ENCODE measurements around the gene OR52A1. TPM values are rescaled to one million over a fixed set of nuclear protein-coding genes. Genes with fewer than 3 reads are reported as not detected.

Gene OR52A1
- total and polyA plus RNA-seq, 2 of the 4 experiments (the other 2 are of a cell fraction) = not detected

DNA sequence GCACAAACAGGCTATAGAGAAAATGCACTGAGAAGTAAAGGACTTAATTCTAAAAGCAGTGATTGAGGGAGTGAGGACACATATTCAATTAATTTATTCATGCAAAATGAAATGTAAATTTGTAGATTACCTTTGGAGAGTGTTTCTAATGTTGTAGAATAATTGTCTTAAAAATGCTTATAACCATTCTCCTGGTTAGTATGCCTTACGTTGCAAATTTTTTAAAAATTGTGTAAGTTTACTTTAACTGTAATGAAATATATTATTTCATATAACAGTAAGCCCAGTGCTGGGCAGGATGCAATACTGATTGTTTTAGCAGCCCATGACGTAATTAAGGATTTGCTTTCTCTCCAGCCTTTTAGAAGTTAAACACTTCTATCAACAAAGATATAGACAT is 58.5 kb downstream of the OR52A1 start:
- H4K5ac ChIP-seq (ENCODE audit: low read depth, low read length) = no peak overlapping the region
- H3K27me3 ChIP-seq (ENCODE audit: control insufficient read depth, insufficient read depth, low read length) = no peaks in the 10 kb centered on the region
- ChIA-PET CTCF (no interaction called here), POLR2A (ENCODE audit: unreplicated experiment) (no interaction called here)
- no peak overlapping the region for H2BK5ac ChIP-seq (ENCODE audit: low read depth, low read length, poor library complexity, severe bottlenecking)
- no peak overlapping the region for H2BK20ac ChIP-seq (ENCODE audit: low read depth, low read length)
- no peak for ATAC-seq (ENCODE audit: low read depth)
- H3K4me2 ChIP-seq (ENCODE audit: low read depth, low read length) = no peak overlapping the region
- H2AK9ac ChIP-seq (replicated peaks; ENCODE audit: low read depth, low read length, poor library complexity) = no peak overlapping the region
- intact Hi-C loops (cut with micrococcal nuclease) (no loop called here), in situ Hi-C loops (cut with MboI; ENCODE audit: low sequenced_read_pairs) (no loop called here), dilution Hi-C loops (cut with HindIII; ENCODE audit: low sequenced_read_pairs, unreplicated experiment) (no loop called here)
- H4K8ac ChIP-seq (ENCODE audit: low read depth in 2 of 2, low read length in 2 of 2) = no peak overlapping the region
- no peaks in the 10 kb centered on the region for H3K36me3 ChIP-seq (ENCODE audit: control insufficient read depth, insufficient read depth, low read length)
- no peaks in the 10 kb centered on the region for H4K20me1 ChIP-seq (ENCODE audit: insufficient read depth, low read length)
- BruUV-seq (replicated peaks) = no TSS peak
- no peaks in the 10 kb centered on the region for H3K9me1 ChIP-seq (ENCODE audit: insufficient read depth, low read length)
- H3K18ac ChIP-seq (ENCODE audit: low read depth, low read length) = no peak overlapping the region
- H3K27ac ChIP-seq (ENCODE audit: insufficient read depth, low read length) = no peak overlapping the region
- H3K9ac ChIP-seq (ENCODE audit: low read depth, low read length) = no peak overlapping the region
- no peaks in the 10 kb centered on the region for H3K79me1 ChIP-seq (ENCODE audit: low read depth in 1 of 2, low read length in 2 of 2)
- H4K91ac ChIP-seq (ENCODE audit: insufficient read depth, low read depth, low read length) = no peak overlapping the region
- no peaks in the 10 kb centered on the region for H3K9me3 ChIP-seq (ENCODE audit: control insufficient read depth, insufficient read depth, low read length)
- no CpG with 5 or more reads among the region's 2 CpGs for WGBS, 2 experiments (ENCODE audit: extremely low coverage in 2 of 2, insufficient read length in 1 of 2)
- H2AFZ ChIP-seq (replicated peaks; ENCODE audit: low read length, poor library complexity) = no peak overlapping the region
- no peak overlapping the region for H3K4ac ChIP-seq (ENCODE audit: low read depth, low read length)
- H2BK15ac ChIP-seq (ENCODE audit: low read depth, low read length) = no peak overlapping the region
- no peak overlapping the region for H2BK120ac ChIP-seq (ENCODE audit: low read depth, low read length)
- H3K4me1 ChIP-seq (ENCODE audit: control insufficient read depth, insufficient read depth, low read length) = no peaks in the 10 kb centered on the region
- H3K23ac ChIP-seq (ENCODE audit: low read depth, low read length) = no peak overlapping the region
- no peak overlapping the region for H3K56ac ChIP-seq (ENCODE audit: extremely low read depth, insufficient read depth, low read length)
- DNase-seq = no peak
- H3K14ac ChIP-seq (replicated peaks; ENCODE audit: low read depth, low read length) = no peak overlapping the region
- TF ChIP-seq MAZ (IDR thresholded peaks at IDR 0.05; ENCODE audit: borderline replicate concordance, low read depth, low read length) = no peak
- peak; percentile 37; the same call in 1 of the 2 replicates for TF ChIP-seq MAFK (IDR thresholded peaks at IDR 0.05; ENCODE audit: low read depth, low read length)
- no peak overlapping the region for H2AK5ac ChIP-seq (ENCODE audit: low read depth, low read length)
- H3K4me3 ChIP-seq (ENCODE audit: insufficient read depth, low read depth, low read length) = no peak overlapping the region

Other genes with a start within 250 kb of the OR52A1 start
- gene OR51G2, start 235.4 kb downstream of the OR52A1 start, total RNA-seq (2012; rRNA removed) = not detected in 2 replicates
- gene OR51G2, start 235.4 kb downstream of the OR52A1 start, polyA plus RNA-seq (2012; rRNA removed) = not detected in 2 replicates
- not detected in 2 replicates for gene OR51G1, start 230.4 kb downstream of the OR52A1 start, total RNA-seq (2012; rRNA removed)
- gene OR51G1, start 230.4 kb downstream of the OR52A1 start, polyA plus RNA-seq (2012; rRNA removed) = not detected in 2 replicates
- gene OR51A4, start 207.2 kb downstream of the OR52A1 start, total RNA-seq (2012; rRNA removed) = not detected in 2 replicates
- gene OR51A4, start 207.2 kb downstream of the OR52A1 start, polyA plus RNA-seq (2012; rRNA removed) = not detected in 2 replicates
- gene OR51A2, start 199.0 kb downstream of the OR52A1 start, total RNA-seq (2012; rRNA removed) = not detected in 2 replicates
- gene OR51A2, start 199.0 kb downstream of the OR52A1 start, polyA plus RNA-seq (2012; rRNA removed) = not detected in 2 replicates
- gene OR51L1, start 159.9 kb downstream of the OR52A1 start, total RNA-seq (2012; rRNA removed) = not detected in 2 replicates
- not detected in 2 replicates for gene OR51L1, start 159.9 kb downstream of the OR52A1 start, polyA plus RNA-seq (2012; rRNA removed)
- not detected in 2 replicates for gene OR52J3, start 108.2 kb downstream of the OR52A1 start, total RNA-seq (2012; rRNA removed)
- gene OR52J3, start 108.2 kb downstream of the OR52A1 start, polyA plus RNA-seq (2012; rRNA removed) = not detected in 2 replicates
- gene OR52E2, start 95.1 kb downstream of the OR52A1 start, total RNA-seq (2012; rRNA removed) = not detected in 2 replicates
- not detected in 2 replicates for gene OR52E2, start 95.1 kb downstream of the OR52A1 start, polyA plus RNA-seq (2012; rRNA removed)
- not detected in 2 replicates for gene OR52E1, start 85.2 kb downstream of the OR52A1 start, total RNA-seq (2012; rRNA removed)
- gene OR52E1, start 85.2 kb downstream of the OR52A1 start, polyA plus RNA-seq (2012; rRNA removed) = not detected in 2 replicates
- gene OR52A5, start 16.4 kb downstream of the OR52A1 start, total RNA-seq (2012; rRNA removed) = not detected in 2 replicates
- not detected in 2 replicates for gene OR52A5, start 16.4 kb downstream of the OR52A1 start, polyA plus RNA-seq (2012; rRNA removed)
- not detected in 2 replicates for gene OR51V1, start 45.9 kb upstream of the OR52A1 start, total RNA-seq (2012; rRNA removed)
- gene OR51V1, start 45.9 kb upstream of the OR52A1 start, polyA plus RNA-seq (2012; rRNA removed) = not detected in 2 replicates
- not detected in 2 replicates for gene HBB, start 72.3 kb upstream of the OR52A1 start, total RNA-seq (2012; rRNA removed)
- gene HBB, start 72.3 kb upstream of the OR52A1 start, polyA plus RNA-seq (2012; rRNA removed) = 0.24 TPM in 1 of 2 replicates, not detected in the other
- 3.1 and 6.3 TPM in 2 replicates for gene HBD, start 79.7 kb upstream of the OR52A1 start, total RNA-seq (2012; rRNA removed)
- 10.7 and 12.0 TPM in 2 replicates for gene HBD, start 79.7 kb upstream of the OR52A1 start, polyA plus RNA-seq (2012; rRNA removed)
- gene HBG1, start 95.1 kb upstream of the OR52A1 start, total RNA-seq (2012; rRNA removed) = not detected in 2 replicates
- not detected in 2 replicates for gene HBG1, start 95.1 kb upstream of the OR52A1 start, polyA plus RNA-seq (2012; rRNA removed)
- 0.54 TPM in 1 of 2 replicates, not detected in the other for gene HBG2, start 100.0 kb upstream of the OR52A1 start, total RNA-seq (2012; rRNA removed)
- 1.7 TPM in 1 of 2 replicates, not detected in the other for gene HBG2, start 100.0 kb upstream of the OR52A1 start, polyA plus RNA-seq (2012; rRNA removed)
- gene HBE1, start 115.2 kb upstream of the OR52A1 start, total RNA-seq (2012; rRNA removed) = 1.4 and 3.2 TPM in 2 replicates
- 7.7 and 12.7 TPM in 2 replicates for gene HBE1, start 115.2 kb upstream of the OR52A1 start, polyA plus RNA-seq (2012; rRNA removed)
- gene OR51B4, start 147.2 kb upstream of the OR52A1 start, total RNA-seq (2012; rRNA removed) = not detected in 2 replicates
- gene OR51B4, start 147.2 kb upstream of the OR52A1 start, polyA plus RNA-seq (2012; rRNA removed) = 0.11 TPM in 1 of 2 replicates, not detected in the other
- not detected in 2 replicates for gene OR51B2, start 169.5 kb upstream of the OR52A1 start, total RNA-seq (2012; rRNA removed)
- not detected in 2 replicates for gene OR51B2, start 169.5 kb upstream of the OR52A1 start, polyA plus RNA-seq (2012; rRNA removed)
- gene OR51B5, start 188.8 kb upstream of the OR52A1 start, total RNA-seq (2012; rRNA removed) = 0.54 and 0.56 TPM in 2 replicates
- 0.09 and 0.29 TPM in 2 replicates for gene OR51B5, start 188.8 kb upstream of the OR52A1 start, polyA plus RNA-seq (2012; rRNA removed)
- gene OR51B6, start 196.8 kb upstream of the OR52A1 start, total RNA-seq (2012; rRNA removed) = not detected in 2 replicates
- not detected in 2 replicates for gene OR51B6, start 196.8 kb upstream of the OR52A1 start, polyA plus RNA-seq (2012; rRNA removed)
- gene OR51M1, start 229.1 kb upstream of the OR52A1 start, total RNA-seq (2012; rRNA removed) = 0.54 and 0.56 TPM in 2 replicates
- 0.67 and 0.87 TPM in 2 replicates for gene OR51M1, start 229.1 kb upstream of the OR52A1 start, polyA plus RNA-seq (2012; rRNA removed)